DOHH2 (cell line): ENCODE data around the gene WWOX.

Source experiments
- EZH2phosphoT487 ChIP-seq: fragments of 200-600 bp; sonication (generic); IDR thresholded peaks from 2 replicates; pipeline ENCODE4 v1.6.1; 2017; ENCODE audit warnings: borderline replicate concordance, mild to moderate bottlenecking, antibody characterized with exemption, low read length, moderate library complexity, mixed read lengths
- TF ChIP-seq, protein P1 (sequence below): fragments of 200-600 bp; sonication (generic); IDR thresholded peaks from one replicate; pipeline ENCODE4 v1.5.1; 2014; ENCODE audit warnings: antibody characterized with exemption, mild to moderate bottlenecking, low read depth, low read length; ENCODE audit not compliant: poor library complexity, severe bottlenecking

DNA sequence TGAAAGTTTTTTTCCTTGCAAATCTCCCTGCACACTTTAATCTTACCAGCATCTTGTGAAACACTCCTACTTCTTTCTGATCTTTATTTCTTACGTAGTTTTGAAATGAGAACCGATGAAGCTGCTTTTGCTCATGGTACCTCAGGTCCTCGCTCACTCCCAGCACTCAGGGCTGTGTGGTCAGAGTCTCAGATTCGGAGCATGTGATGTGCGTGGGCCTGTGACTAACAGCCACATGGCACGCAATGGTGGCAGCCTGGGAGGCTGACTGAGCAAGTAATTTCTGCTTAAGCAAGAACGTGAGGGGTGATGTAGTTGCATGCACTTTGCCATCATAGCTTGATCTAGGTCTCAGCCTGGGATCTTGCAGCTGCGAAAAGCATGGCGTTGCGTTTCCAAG, 876.8 kb downstream of the WWOX start:
- TF ChIP-seq, protein P1, sequence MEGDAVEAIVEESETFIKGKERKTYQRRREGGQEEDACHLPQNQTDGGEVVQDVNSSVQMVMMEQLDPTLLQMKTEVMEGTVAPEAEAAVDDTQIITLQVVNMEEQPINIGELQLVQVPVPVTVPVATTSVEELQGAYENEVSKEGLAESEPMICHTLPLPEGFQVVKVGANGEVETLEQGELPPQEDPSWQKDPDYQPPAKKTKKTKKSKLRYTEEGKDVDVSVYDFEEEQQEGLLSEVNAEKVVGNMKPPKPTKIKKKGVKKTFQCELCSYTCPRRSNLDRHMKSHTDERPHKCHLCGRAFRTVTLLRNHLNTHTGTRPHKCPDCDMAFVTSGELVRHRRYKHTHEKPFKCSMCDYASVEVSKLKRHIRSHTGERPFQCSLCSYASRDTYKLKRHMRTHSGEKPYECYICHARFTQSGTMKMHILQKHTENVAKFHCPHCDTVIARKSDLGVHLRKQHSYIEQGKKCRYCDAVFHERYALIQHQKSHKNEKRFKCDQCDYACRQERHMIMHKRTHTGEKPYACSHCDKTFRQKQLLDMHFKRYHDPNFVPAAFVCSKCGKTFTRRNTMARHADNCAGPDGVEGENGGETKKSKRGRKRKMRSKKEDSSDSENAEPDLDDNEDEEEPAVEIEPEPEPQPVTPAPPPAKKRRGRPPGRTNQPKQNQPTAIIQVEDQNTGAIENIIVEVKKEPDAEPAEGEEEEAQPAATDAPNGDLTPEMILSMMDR, result no peak
- TF ChIP-seq EZH2phosphoT487, result no peak
